Left lung (tissue), 10 donors: ENCODE results near the gene AFG1L. TPM values are rescaled to one million over a fixed set of nuclear protein-coding genes. Genes with fewer than 3 reads are reported as not detected.

ENCODE experiments used
- ATAC-seq: fragments of 200-7000 bp; cut with Tn5 transposase; one replicate; pipeline ENCODE4 v1.9.1; 2020; ENCODE audit warnings: moderate library complexity
- DNase-seq, 4 donors: peaks; one replicate each; pipeline ENCODE4 v3.0.0-alpha.2; 2013 to 2020
- H3K27ac ChIP-seq, 2 donors: fragments of 200-600 bp; sonication (generic) in 1 of 2; one replicate each; pipeline versions ENCODE4 v1.5.0 to v1.8.0; 2020 to 2021
- H3K27me3 ChIP-seq, 2 donors: fragments of 200-600 bp; sonication (generic) in 1 of 2; one replicate each; pipeline versions ENCODE4 v1.5.0 to v1.8.0; 2020 to 2021
- H3K36me3 ChIP-seq, 2 donors: fragments of 200-600 bp; sonication (generic) in 1 of 2; one replicate each; pipeline versions ENCODE4 v1.5.0 to v1.8.0; 2020 to 2021
- H3K4me1 ChIP-seq, 2 donors: fragments of 200-600 bp; one replicate each; pipeline ENCODE4 v1.8.0; 2021
- H3K4me3 ChIP-seq, 2 donors: fragments of 200-600 bp; sonication (generic) in 1 of 2; one replicate each; pipeline versions ENCODE4 v1.5.0 to v1.8.0; 2020 to 2021; ENCODE audit warnings: mild to moderate bottlenecking in 1 of 2
- H3K9me3 ChIP-seq, 2 donors: fragments of 200-600 bp; sonication (generic) in 1 of 2; one replicate each; pipeline versions ENCODE4 v1.5.0 to v1.8.0; 2020 to 2021
- intact Hi-C, 2 donors: fragments of 100-400 bp; cut with DNase I; formaldehyde crosslinking; loops; one replicate each; pipeline versions ENCODE4 v1.11.2 to v1.14.2; 2022
- polyA plus RNA-seq, 6 donors: library from polyadenylated mRNA; unstranded; fragments of 120-200 nt; gene quantifications; one replicate each; pipeline ENCODE4 v1.2.1, GENCODE V29; 2013; ENCODE audit not compliant: insufficient read length in 6 of 6
- total RNA-seq, 2 donors: library from RNA; stranded (reverse); fragmentation: NEBNext Ultra II Directional; extraction: Animal tissue kit (Norgen Biotek cat#: 25700); gene quantifications; one replicate each; pipeline ENCODE4 v1.2.1, GENCODE V29; 2021
- TF ChIP-seq, protein P1 (sequence below), 2 donors: fragments of 200-600 bp; sonication (generic) in 1 of 2; IDR thresholded peaks; one replicate each; pipeline versions ENCODE4 v1.5.0 to v1.8.0; 2021; ENCODE audit warnings: antibody characterized with exemption in 2 of 2
- donor health status: DM: no; HTN: yes; CAD: no.
- donor health status: DM: no; HTN: no; CAD: no.

The AFG1L gene
- total and polyA plus RNA-seq, 8 donors: 5.8 to 10.2 (median 7.7) TPM

DNA sequence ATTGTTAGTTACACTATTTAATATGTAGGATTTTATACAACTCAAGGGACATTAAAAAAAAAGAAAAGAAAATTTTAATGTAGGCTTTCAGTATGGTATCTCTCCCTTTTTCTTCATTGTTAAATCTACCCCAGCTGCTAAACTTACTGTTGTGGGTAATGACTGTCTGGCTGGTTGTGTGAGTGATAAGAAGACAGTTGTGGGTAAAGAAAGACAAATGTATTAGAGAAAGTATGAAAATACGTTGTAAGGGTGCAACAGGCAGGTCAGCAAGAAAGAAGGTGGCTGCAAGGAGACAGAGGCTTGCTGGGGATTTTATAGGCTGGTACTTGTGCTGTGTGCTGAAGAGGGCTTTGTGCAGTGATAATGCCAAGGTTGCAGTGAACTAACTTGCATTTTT is 174.5 kb downstream of the AFG1L start:
- Histone ChIP-seq H3K27ac (no peak overlapping the region), H3K4me3 (no peak overlapping the region), H3K36me3 (no peaks in the 10 kb centered on the region), H3K4me1 (no peaks in the 10 kb centered on the region), H3K27me3 (no peaks in the 10 kb centered on the region), H3K9me3 (no peaks in the 10 kb centered on the region)
- intact Hi-C loops: no loop called here
- TF ChIP-seq, protein P1, sequence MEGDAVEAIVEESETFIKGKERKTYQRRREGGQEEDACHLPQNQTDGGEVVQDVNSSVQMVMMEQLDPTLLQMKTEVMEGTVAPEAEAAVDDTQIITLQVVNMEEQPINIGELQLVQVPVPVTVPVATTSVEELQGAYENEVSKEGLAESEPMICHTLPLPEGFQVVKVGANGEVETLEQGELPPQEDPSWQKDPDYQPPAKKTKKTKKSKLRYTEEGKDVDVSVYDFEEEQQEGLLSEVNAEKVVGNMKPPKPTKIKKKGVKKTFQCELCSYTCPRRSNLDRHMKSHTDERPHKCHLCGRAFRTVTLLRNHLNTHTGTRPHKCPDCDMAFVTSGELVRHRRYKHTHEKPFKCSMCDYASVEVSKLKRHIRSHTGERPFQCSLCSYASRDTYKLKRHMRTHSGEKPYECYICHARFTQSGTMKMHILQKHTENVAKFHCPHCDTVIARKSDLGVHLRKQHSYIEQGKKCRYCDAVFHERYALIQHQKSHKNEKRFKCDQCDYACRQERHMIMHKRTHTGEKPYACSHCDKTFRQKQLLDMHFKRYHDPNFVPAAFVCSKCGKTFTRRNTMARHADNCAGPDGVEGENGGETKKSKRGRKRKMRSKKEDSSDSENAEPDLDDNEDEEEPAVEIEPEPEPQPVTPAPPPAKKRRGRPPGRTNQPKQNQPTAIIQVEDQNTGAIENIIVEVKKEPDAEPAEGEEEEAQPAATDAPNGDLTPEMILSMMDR (IDR thresholded peaks at IDR 0.05): no peak
- DNase-seq: no peak
- ATAC-seq: no peak

DNA sequence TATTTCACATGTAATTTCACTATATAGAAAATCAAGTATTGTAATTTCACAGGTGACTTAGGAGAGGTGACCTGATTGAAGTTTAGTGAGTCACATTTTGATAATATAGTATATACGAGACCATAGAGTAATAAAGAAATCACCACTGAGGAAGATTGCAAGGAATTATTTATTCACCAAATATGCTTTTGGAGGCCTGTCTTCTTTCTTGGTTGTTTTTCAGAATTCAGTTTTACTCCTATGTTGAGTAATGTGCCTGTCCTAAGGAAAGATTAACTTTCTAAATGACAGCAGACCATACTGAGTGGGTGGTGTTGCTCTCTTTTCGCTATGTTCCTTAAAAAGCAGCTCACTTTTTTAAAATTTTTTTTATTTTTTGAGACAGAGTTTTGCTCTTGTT is 178.3 kb downstream of the AFG1L start:
- DNase-seq (no peak), ATAC-seq (no peak)
- TF ChIP-seq, protein P1 (IDR thresholded peaks at IDR 0.05): no peak
- intact Hi-C loops: no loop called here
- no peak overlapping the region for H3K27ac ChIP-seq
- H3K9me3 ChIP-seq: no peaks in the 10 kb centered on the region
- H3K4me1 ChIP-seq: no peaks in the 10 kb centered on the region
- H3K4me3 ChIP-seq: no peak overlapping the region
- no peaks in the 10 kb centered on the region for H3K27me3 ChIP-seq
- H3K36me3 ChIP-seq: no peaks in the 10 kb centered on the region

DNA sequence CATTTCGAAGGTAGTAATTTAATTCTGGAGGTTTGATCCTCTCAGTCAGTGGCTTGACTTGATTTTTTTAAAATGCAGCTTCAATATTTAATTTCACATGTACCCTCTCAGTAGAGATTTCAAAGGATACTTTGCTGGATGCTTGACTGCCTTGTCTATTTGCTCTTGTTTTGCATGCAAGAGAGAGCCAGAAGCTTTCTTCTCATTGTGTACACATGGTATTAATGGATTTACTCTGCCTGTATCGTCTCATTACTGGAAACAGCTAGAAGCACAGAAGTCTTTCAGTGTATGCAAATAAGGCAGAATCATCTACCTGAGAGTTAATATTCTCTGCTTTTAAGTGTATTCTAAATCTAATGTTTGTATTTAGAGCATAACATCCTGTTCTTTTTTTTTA is 181.5 kb downstream of the AFG1L start:
- H3K27me3 ChIP-seq: no peaks in the 10 kb centered on the region
- TF ChIP-seq, protein P1 (IDR thresholded peaks at IDR 0.05): no peak
- ATAC-seq: no peak
- H3K4me1 ChIP-seq: no peaks in the 10 kb centered on the region
- no peak for DNase-seq
- no peak overlapping the region for H3K27ac ChIP-seq
- no peaks in the 10 kb centered on the region for H3K9me3 ChIP-seq
- intact Hi-C loops: no loop called here
- H3K36me3 ChIP-seq: no peaks in the 10 kb centered on the region
- no peak overlapping the region for H3K4me3 ChIP-seq

DNA sequence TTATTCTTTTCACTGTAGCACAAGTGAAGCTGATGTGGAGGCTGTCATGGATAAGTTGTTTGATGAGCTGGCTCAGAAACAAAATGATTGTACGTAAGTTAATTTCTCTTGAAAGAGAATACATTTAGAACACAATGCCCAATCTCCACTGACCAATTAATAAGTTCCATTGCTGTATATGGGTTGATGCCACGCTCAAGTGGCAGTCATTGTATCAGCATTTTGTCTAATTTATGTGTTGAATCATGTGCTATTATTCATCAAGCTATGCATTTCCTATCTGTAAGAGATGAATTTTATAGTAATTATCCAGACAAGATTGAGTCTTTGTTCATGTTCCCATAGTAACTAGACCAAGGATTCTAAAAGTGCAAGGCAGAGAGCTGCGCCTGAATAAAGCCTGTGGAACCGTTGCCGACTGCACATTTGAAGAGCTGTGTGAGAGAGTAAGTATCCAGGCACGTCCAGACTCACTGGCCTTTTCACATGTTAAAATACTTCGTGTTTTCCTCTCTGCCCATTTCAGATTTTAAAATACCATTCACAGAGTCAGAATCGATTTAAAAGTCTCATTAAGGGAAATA is 182.1 kb downstream of the AFG1L start:
- H3K27me3 ChIP-seq: no peaks in the 10 kb centered on the region
- TF ChIP-seq, protein P1 (IDR thresholded peaks at IDR 0.05): no peak
- no peak for ATAC-seq
- H3K4me3 ChIP-seq: no peak overlapping the region
- intact Hi-C loops: no loop called here
- no peak overlapping the region for H3K27ac ChIP-seq
- H3K4me1 ChIP-seq: no peaks in the 10 kb centered on the region
- no peaks in the 10 kb centered on the region for H3K36me3 ChIP-seq
- H3K9me3 ChIP-seq: no peaks in the 10 kb centered on the region
- no peak for DNase-seq

DNA sequence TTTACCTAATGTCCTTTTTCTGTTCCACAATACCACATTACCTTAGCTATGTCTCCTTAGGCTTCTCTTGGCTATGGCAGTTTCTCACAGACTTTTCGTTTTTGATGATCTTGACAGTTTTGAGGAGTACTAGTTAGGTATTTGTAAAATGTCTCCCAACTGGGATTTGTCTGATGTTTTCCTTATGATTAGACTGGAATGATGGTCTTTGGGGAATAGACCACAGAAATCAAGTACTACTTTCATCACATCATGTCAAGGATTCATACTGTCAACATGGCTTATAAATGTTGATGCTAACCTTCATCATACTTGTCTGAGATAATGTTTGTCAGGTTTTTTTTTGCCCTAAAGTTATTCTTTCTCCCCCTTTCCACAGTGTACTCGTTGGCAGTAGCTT is 187.7 kb downstream of the AFG1L start:
- Histone ChIP-seq H3K9me3 (no peaks in the 10 kb centered on the region), H3K36me3 (no peaks in the 10 kb centered on the region), H3K27me3 (no peaks in the 10 kb centered on the region), H3K27ac (no peak overlapping the region), H3K4me3 (no peak overlapping the region), H3K4me1 (no peaks in the 10 kb centered on the region)
- TF ChIP-seq, protein P1 (IDR thresholded peaks at IDR 0.05): no peak
- intact Hi-C loops: no loop called here
- no peak for ATAC-seq
- DNase-seq: no peak
